Activated naive CD8-positive, alpha-beta T cell treated with anti-CD3 and anti-CD28 coated beads for 36 hours (primary cell): Measurements from ENCODE around the gene DIP2A. TPM values are rescaled to one million over a fixed set of nuclear protein-coding genes. Genes with fewer than 3 reads are reported as not detected.

Experiments
- DNase-seq: peaks from one replicate; pipeline ENCODE4 v3.0.0; 2021
- H3K27ac Mint-ChIP-seq: one replicate; pipeline ENCODE4 v1.8.0; 2022; ENCODE audit warnings: mild to moderate bottlenecking, moderate library complexity, mixed read lengths
- H3K27me3 Mint-ChIP-seq: one replicate; pipeline ENCODE4 v1.8.0; 2022; ENCODE audit warnings: mild to moderate bottlenecking, mixed read lengths
- H3K36me3 Mint-ChIP-seq: one replicate; pipeline ENCODE4 v1.8.0; 2021; ENCODE audit warnings: mild to moderate bottlenecking, mixed read lengths
- H3K4me1 Mint-ChIP-seq: one replicate; pipeline ENCODE4 v1.8.0; 2021; ENCODE audit warnings: mixed read lengths
- H3K4me3 Mint-ChIP-seq: one replicate; pipeline ENCODE4 v1.8.0; 2022; ENCODE audit warnings: mild to moderate bottlenecking, moderate library complexity, mixed read lengths
- H3K9me3 Mint-ChIP-seq: one replicate; pipeline ENCODE4 v1.8.0; 2022; ENCODE audit warnings: mixed read lengths
- total RNA-seq, 2 experiments: library from RNA; stranded (reverse); gene quantifications; one replicate each; pipeline ENCODE4 v1.2.3, GENCODE V29; 2021

Gene DIP2A
- total RNA-seq, 2 experiments from 2014 or later: 19.0 to 21.2 TPM

DNA sequence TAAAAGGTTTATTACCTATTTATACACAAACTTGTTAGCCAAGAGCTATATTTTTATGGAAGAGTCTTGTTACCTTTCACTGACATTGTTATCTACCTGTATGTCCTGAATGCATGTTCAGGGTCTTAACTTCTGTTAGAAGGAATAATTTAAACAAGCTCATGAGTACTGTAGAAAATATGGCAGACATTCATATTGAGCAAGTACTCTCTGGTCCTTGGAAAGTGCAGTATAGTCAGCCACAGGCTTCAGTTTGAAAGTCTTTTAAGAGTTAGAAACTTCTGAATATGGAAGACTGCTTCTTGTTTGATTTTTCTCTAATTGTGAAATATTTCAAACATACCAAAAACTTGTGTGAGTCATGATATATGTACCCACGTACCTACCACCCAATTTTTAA, 16.6 kb downstream of the DIP2A start:
- Mint-ChIP-seq H3K27ac (no peak overlapping the region), H3K4me1 (peaks cover 34% of the 10 kb centered on the region), H3K36me3 (peaks cover 12% of the 10 kb centered on the region), H3K27me3 (no peaks in the 10 kb centered on the region), H3K4me3 (no peak overlapping the region), H3K9me3 (no peaks in the 10 kb centered on the region)
- DNase-seq: no peak

DNA sequence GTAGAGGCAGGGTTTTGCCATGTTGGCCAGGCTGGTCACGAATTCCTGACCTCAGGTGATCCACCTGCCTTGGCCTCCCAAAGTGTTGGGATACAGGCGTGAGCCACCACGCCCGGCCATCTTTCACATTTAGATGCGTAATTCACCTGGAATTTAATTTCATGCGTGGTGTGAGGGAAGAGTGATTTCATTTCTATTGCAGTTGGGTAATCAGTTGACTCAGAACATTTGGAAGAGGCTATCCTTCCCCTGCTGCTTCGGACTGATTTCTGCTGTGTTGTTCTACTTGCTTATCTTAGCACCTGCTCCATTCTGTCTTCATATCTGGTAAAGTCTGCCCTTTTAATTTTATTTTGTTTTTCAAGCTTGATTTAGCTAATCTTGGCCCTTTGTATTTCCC, 19.1 kb downstream of the DIP2A start:
- H3K27ac Mint-ChIP-seq: no peak overlapping the region
- no peak overlapping the region for H3K4me3 Mint-ChIP-seq
- peaks cover 22% of the 10 kb centered on the region for H3K4me1 Mint-ChIP-seq
- peaks cover 9% of the 10 kb centered on the region for H3K36me3 Mint-ChIP-seq
- no peaks in the 10 kb centered on the region for H3K27me3 Mint-ChIP-seq
- DNase-seq: no peak
- no peaks in the 10 kb centered on the region for H3K9me3 Mint-ChIP-seq

DNA sequence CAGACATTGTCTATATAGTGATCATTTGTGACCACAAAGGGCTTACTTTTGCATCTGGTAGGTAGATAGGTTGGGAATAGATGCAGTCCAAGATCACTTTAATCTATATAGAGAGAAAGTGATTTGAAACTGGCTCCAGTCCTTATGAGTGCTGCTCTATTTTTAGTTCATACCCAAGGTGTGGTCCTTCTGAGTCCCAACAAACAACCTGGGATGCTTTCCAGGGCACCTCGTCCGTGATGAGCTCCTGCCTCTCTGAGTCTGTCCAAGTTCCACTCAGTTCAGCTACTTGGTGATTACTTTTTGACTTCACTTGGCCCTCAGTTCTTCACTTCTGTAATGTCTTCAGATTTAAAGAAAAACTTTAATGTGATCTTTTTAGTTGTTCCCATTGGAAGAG, 20.2 kb downstream of the DIP2A start:
- peaks cover 9% of the 10 kb centered on the region for H3K36me3 Mint-ChIP-seq
- DNase-seq: no peak
- H3K4me3 Mint-ChIP-seq: no peak overlapping the region
- H3K27me3 Mint-ChIP-seq: no peaks in the 10 kb centered on the region
- H3K9me3 Mint-ChIP-seq: no peaks in the 10 kb centered on the region
- H3K27ac Mint-ChIP-seq: no peak overlapping the region
- H3K4me1 Mint-ChIP-seq: peaks cover 28% of the 10 kb centered on the region

DNA sequence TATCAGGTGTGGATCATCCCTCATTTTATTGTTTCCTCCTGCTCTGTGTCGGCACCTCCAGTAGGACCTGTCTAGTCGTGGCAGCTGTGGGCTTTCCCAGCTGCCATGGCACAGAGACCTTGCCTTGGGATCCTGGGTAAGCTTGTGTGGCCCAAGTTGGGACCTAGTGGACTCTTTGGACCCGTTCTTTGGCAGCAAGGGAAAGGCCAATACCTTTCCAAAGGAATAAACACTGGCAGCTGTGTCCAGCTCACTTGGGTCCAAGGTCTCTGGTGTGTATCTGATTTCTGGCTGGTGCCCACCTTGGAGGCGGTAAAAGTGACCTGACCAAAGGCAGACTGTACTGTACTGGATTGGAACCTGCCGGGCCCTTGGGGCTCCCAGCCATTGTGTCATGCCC, 21.8 kb downstream of the DIP2A start:
- H3K27ac Mint-ChIP-seq: no peak overlapping the region
- no peak for DNase-seq

GRCh38 chr21:46482225-46482845, 23.6 kb downstream of the DIP2A start:
- Mint-ChIP-seq H3K9me3 (no peaks in the 10 kb centered on the region), H3K36me3 (peaks cover 11% of the 10 kb centered on the region), H3K4me3 (no peak overlapping the region), H3K4me1 (peaks cover 21% of the 10 kb centered on the region), H3K27me3 (no peaks in the 10 kb centered on the region), H3K27ac (no peak overlapping the region)
- DNase-seq: no peak

More for the DNA sequence above, 21.8 kb downstream of the DIP2A start:
- Mint-ChIP-seq H3K9me3 (no peaks in the 10 kb centered on the region), H3K4me1 (peaks cover 20% of the 10 kb centered on the region), H3K4me3 (no peak overlapping the region), H3K36me3 (peaks cover 13% of the 10 kb centered on the region), H3K27me3 (no peaks in the 10 kb centered on the region)

GRCh38 chr21:46482846-46483231, 24.1 kb downstream of the DIP2A start:
- H3K27me3 Mint-ChIP-seq: no peaks in the 10 kb centered on the region
- DNase-seq: no peak
- H3K9me3 Mint-ChIP-seq: no peaks in the 10 kb centered on the region
- H3K36me3 Mint-ChIP-seq: peaks cover 9% of the 10 kb centered on the region
- peaks cover 21% of the 10 kb centered on the region for H3K4me1 Mint-ChIP-seq
- H3K27ac Mint-ChIP-seq: no peak overlapping the region
- no peak overlapping the region for H3K4me3 Mint-ChIP-seq

- Mint-ChIP-seq H3K27ac (no peak overlapping the region), H3K36me3 (peaks cover 7% of the 10 kb centered on the region), H3K27me3 (no peaks in the 10 kb centered on the region), H3K4me3 (no peak overlapping the region), H3K4me1 (peaks cover 23% of the 10 kb centered on the region), H3K9me3 (no peaks in the 10 kb centered on the region)
- no peak for DNase-seq
Observed at GRCh38 chr21:46483300-46484295, 24.9 kb downstream of the DIP2A start.

DNA sequence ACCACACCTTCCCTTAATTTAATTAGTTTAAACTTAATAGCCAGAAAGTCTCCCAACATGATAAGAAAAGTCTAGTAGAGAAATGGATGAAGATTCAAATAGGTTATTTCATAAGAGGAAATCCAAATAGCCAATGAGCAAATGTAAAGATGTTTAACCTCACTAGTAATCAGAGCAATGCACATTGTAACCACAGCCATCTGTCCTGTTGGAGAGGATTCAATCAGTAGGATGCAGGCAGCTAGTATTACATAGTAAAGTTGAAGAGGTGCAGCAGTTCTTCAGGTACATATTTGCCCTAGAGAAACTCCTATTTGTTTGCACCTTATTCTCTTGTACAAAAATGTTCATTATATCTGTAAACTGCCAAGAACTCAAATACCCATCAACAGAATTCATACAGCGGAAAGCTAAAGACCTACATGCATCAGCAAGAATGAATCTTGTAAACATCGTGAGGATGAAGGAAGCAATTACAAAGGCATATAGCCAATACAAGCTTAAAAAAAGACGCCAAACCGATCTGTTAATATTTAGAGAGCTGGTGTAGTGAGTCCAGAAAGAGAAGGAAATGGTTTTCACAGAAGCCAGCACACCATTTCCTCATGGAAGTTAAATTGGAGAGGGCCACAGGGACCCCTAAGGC, 27.9 kb downstream of the DIP2A start:
- H3K36me3 Mint-ChIP-seq: peaks cover 7% of the 10 kb centered on the region
- DNase-seq: no peak
- H3K4me3 Mint-ChIP-seq: no peak overlapping the region
- H3K9me3 Mint-ChIP-seq: no peaks in the 10 kb centered on the region
- peak overlapping the region; percentile 43 for H3K27ac Mint-ChIP-seq
- peaks cover 15% of the 10 kb centered on the region for H3K4me1 Mint-ChIP-seq
- no peaks in the 10 kb centered on the region for H3K27me3 Mint-ChIP-seq

GRCh38 chr21:46489162-46489663, 30.5 kb downstream of the DIP2A start:
- H3K4me3 Mint-ChIP-seq: no peak overlapping the region
- H3K9me3 Mint-ChIP-seq: no peaks in the 10 kb centered on the region
- H3K27me3 Mint-ChIP-seq: no peaks in the 10 kb centered on the region
- peaks cover 29% of the 10 kb centered on the region for H3K36me3 Mint-ChIP-seq
- DNase-seq: no peak
- no peak overlapping the region for H3K27ac Mint-ChIP-seq
- peaks cover 6% of the 10 kb centered on the region for H3K4me1 Mint-ChIP-seq

DNA sequence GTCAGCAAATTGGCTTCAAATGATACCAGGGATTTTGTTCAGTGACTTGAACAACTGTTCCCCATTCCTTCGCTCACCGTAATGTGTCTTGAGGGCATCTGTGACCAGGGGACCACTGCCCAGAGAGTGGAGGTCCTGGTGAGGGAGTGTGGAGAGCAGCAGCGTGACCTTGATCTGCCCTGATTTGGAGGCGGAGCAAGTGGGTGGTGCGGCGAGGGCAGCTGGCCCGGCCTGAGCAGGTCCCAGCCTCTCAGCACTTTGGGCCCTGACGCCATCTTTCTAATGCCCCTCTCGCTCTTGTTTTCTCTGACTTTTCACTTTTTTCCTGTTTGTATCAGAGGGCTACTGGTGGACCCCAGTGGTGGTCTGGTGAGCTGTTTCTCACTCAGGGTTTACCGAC, 31.1 kb downstream of the DIP2A start:
- Mint-ChIP-seq H3K9me3 (no peaks in the 10 kb centered on the region), H3K27me3 (no peaks in the 10 kb centered on the region), H3K36me3 (peaks cover 33% of the 10 kb centered on the region), H3K4me1 (peaks cover 9% of the 10 kb centered on the region), H3K4me3 (no peak overlapping the region), H3K27ac (no peak overlapping the region)
- no peak for DNase-seq

DNA sequence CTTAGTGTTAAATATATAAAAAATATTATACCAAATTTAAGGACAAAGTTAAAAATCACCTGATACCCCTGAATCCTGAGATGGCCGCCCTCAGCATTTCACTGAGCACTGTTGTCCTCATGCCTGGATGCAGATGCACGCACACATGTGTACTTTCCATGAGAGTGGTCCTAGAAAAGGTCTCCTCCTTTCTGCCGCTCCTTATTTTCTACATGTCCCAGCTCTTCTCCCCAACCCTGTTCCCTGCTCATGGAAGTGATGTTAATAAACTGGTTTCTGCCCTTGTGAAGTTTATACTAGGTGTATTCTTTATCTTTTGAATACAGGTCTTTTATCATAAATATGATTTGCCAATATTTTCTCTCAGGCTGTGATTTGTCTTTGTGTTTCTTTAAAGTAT, 32.9 kb downstream of the DIP2A start:
- H3K36me3 Mint-ChIP-seq: peaks cover 28% of the 10 kb centered on the region
- H3K27me3 Mint-ChIP-seq: no peaks in the 10 kb centered on the region
- no peaks in the 10 kb centered on the region for H3K9me3 Mint-ChIP-seq
- DNase-seq: no peak
- H3K4me1 Mint-ChIP-seq: peaks cover 8% of the 10 kb centered on the region
- no peak overlapping the region for H3K4me3 Mint-ChIP-seq
- no peak overlapping the region for H3K27ac Mint-ChIP-seq

DNA sequence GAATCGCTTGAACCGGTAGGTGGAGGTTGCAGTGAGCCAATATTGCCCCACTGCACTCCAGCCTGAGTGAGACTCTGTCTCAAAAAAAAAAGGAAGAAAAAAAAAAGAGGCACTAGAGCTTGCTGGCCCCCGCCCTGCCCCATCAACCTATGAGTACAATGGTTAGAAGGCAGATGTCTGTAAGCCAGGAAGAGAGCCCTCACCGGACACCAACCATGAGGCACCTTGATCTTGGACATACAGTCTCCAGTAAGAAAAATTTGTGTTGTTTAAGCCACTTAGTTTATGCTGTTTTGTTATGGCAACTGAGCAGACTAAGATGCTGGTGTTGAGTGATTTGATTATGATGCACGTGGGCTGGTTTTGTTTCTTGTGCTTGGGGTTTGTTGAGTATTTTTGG, 34.2 kb downstream of the DIP2A start:
- DNase-seq: no peak
- Mint-ChIP-seq H3K27ac (no peak overlapping the region), H3K4me1 (peaks cover 6% of the 10 kb centered on the region), H3K27me3 (no peaks in the 10 kb centered on the region), H3K36me3 (peaks cover 28% of the 10 kb centered on the region), H3K9me3 (no peaks in the 10 kb centered on the region), H3K4me3 (no peak overlapping the region)

DNA sequence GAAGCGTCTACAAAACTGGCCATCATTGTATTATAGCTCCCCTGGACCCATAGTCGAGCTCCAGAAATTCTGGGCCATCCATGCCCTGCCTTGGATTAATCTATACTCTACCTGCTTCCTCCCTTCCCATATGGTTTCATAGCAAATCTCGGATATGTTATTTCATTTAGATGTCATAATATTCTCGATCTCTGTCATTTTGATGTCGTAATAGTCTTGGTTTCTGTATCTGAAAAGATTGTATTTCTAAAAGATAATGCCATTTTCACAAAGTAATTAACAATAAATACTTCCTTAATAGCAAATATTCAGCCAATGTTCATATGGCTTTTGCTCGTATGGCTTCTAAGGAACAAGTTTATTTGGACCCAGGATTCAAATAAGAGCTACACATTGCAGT, 35.1 kb downstream of the DIP2A start:
- no peaks in the 10 kb centered on the region for H3K9me3 Mint-ChIP-seq
- H3K4me3 Mint-ChIP-seq: no peak overlapping the region
- peaks cover 28% of the 10 kb centered on the region for H3K36me3 Mint-ChIP-seq
- DNase-seq: no peak
- no peaks in the 10 kb centered on the region for H3K27me3 Mint-ChIP-seq
- H3K27ac Mint-ChIP-seq: no peak overlapping the region
- peaks cover 5% of the 10 kb centered on the region for H3K4me1 Mint-ChIP-seq

GRCh38 chr21:46498335-46499050, 39.8 kb downstream of the DIP2A start:
- no peak for DNase-seq

More at GRCh38 chr21:46498335-46499050, 39.8 kb downstream of the DIP2A start:
- H3K9me3 Mint-ChIP-seq: no peaks in the 10 kb centered on the region
- H3K27me3 Mint-ChIP-seq: no peaks in the 10 kb centered on the region
- H3K4me3 Mint-ChIP-seq: no peak overlapping the region
- H3K27ac Mint-ChIP-seq: no peak overlapping the region
- peaks cover 20% of the 10 kb centered on the region for H3K4me1 Mint-ChIP-seq
- H3K36me3 Mint-ChIP-seq: peaks cover 11% of the 10 kb centered on the region
